Measurements from ENCODE around the gene HK3.

Gene HK3, protein sequence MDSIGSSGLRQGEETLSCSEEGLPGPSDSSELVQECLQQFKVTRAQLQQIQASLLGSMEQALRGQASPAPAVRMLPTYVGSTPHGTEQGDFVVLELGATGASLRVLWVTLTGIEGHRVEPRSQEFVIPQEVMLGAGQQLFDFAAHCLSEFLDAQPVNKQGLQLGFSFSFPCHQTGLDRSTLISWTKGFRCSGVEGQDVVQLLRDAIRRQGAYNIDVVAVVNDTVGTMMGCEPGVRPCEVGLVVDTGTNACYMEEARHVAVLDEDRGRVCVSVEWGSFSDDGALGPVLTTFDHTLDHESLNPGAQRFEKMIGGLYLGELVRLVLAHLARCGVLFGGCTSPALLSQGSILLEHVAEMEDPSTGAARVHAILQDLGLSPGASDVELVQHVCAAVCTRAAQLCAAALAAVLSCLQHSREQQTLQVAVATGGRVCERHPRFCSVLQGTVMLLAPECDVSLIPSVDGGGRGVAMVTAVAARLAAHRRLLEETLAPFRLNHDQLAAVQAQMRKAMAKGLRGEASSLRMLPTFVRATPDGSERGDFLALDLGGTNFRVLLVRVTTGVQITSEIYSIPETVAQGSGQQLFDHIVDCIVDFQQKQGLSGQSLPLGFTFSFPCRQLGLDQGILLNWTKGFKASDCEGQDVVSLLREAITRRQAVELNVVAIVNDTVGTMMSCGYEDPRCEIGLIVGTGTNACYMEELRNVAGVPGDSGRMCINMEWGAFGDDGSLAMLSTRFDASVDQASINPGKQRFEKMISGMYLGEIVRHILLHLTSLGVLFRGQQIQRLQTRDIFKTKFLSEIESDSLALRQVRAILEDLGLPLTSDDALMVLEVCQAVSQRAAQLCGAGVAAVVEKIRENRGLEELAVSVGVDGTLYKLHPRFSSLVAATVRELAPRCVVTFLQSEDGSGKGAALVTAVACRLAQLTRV

GRCh38 chr5:176899296-176899891 lies at the start of gene HK3:
Gene HK3, minus strand, starts transcription at chr5:176899346. Its CDS starts 3,187 bp downstream, at chr5:176896159.
- DNase-seq = no peak

- DNase-seq = no peak
Observed at GRCh38 chr5:176948458-176948857, 49.3 kb upstream of the HK3 start.

DNA sequence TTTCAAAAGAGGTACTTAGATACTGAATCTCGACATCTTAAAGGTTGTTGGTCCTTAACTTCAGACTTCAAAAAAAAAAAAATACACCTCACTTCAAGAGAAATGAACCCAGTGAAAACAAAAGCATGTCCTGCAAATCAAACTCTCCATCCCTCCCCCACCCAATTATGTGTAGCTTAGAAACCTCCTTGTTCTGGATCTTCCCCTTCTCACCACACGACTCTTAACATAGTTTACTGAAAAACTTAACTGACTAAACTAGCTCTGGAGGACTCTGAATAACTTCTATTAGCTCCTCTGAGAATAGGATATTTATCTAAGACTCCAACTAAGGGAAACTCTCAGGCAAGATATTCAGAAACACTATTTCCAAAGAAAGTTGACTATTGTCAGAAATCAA lies 48.7 kb upstream of the HK3 start:
- DNase-seq = no peak

DNA sequence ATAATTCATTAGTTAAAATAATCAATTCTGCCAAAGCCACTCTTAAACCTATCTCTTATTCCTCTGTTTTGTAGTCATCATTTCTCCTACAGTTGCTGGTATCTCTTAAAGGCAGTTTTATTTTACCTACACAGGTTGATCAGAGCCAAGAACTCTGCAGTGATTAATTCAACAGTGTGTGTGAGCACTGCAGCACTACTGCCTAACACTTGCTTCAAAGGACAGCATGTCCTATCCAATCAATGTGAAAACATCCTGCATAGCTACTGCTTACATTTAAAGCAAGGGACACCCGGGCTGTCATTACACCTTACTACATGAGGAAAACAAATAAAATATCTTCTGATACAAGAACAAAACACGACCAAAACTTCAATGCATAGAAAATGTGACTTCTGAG lies 45.1 kb upstream of the HK3 start:
- DNase-seq = no peak

DNA sequence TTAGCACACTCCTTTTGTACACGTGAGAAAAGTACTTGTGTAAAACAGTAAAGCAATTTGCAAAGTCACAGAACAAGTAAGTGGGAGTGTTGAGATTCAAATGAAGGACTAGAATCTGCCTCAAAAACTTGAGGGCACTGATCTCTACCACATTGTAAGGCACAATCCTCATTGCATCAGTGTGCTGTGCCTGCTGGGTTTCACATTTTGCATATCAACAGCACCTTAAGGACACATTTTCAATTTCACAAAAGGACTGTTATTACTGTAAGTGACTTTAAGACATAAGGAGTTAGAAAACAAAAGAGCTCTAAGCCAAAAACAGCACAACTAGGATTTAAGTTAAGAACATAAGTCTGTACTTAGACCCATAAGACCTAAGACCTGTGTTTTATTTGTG lies 44.7 kb upstream of the HK3 start:
- no peak for DNase-seq

- no peak for DNase-seq
Observed at GRCh38 chr5:176941951-176942350, 42.8 kb upstream of the HK3 start.

GRCh38 chr5:176938472-176938871 lies 39.3 kb upstream of the HK3 start:
- no peak for DNase-seq

- no peak for DNase-seq
Observed at GRCh38 chr5:176935017-176935416, 35.9 kb upstream of the HK3 start.

DNA sequence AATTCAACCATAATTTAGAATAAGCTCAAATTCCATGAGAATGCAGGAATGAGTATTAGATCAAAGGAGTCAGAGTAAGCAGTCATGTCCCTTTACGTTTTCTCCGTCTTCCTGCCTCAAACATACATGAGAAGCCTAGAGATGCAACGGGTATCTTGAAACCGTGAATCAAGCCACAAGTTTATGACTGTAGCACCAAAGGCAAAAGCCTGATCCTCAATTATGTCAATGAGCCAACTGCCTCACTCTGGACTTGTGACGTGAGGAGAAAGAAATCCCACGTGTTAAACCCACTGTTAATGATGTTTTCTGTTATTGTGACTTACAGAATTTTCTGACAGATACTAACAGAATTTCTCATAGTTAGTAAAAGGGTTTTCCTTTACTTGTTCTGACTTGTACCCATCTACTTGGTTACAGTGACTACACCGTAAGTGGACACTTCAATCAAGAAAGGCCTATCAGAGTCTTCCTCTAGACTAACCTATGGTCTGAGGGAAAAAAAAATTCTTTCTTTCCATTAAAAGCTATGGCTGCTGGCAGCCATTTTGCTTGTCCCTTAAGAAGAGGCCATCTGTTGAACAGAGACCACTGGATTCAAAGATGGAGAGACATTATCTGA lies 35.3 kb upstream of the HK3 start:
- DNase-seq = no peak

DNA sequence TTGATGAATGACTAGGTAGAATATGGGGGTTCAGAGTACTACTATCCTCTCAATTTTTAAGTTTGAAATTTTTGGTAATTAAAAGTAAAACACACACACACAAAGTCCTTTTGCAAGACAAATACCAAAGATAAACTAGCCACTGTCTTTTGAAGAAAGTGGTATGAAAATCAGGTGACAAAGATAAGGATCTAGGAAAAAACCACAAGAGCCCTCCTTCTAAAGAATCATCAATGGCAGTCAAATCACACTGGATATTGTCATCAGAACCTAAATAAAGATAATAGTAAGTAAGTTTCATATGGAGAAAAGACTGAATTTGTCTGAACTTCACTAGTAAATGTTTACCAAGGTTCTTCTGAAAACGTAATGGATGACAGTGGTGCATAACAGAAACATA lies 30.5 kb upstream of the HK3 start:
- DNase-seq = no peak

- DNase-seq = no peak
Observed at GRCh38 chr5:176927562-176927961, 28.4 kb upstream of the HK3 start.

- DNase-seq = no peak
Observed at GRCh38 chr5:176922817-176923216, 23.7 kb upstream of the HK3 start.

DNA sequence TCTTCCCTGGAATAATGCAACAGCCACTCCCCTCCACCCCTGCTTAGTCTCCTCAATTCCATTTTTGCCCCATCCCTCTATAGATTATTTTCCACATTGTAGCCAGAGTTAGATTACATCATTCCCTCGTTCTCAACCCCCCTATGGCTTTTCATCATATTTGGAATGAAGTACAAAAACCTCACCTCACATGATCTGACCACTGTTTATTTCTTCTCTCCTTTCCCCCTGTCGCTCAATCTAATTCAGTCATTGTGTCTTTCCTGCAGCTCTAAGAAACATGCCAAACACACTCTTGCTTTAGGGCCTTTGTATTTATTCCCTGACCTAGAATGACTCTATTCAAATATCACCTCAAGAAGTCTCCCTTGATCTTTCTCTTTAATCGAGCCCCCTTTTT lies 22.6 kb upstream of the HK3 start:
- DNase-seq = no peak

DNA sequence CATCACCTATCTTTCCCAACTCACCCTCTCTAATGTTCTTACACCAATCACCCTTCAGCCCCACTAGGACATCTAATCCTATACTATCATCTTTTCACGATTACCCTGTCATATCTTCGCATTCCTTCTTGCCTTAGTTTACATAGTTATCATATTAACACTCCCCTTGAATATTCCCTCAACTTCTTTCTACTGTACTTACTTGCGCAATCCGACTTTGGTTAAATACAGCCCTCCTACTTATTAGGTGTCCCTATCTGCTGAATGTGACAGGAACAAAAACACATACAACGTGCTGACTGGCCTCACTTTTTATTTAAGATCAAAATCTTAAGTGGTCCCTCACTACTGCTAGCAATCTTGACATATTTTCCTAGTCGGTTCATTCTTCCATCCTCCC lies 19.5 kb upstream of the HK3 start:
- no peak for DNase-seq

DNA sequence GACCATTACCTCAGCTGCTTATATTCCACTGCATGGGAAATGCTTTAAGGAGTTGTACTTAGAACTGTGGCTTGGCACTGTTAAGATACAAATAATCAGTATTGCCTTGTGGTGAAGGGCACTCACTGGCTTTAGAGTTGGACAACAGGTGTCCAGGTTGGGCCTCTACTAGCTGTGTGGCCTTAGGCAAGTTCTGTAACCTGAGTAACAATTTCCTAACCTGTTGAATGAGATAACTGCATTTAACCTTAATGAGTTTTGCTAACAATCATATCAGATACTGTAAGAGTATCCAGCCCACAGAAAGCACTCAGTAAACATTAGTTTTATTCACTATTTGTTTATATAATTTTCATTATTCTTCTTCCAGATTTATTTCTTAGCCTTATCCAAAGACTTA lies 17.2 kb upstream of the HK3 start:
- no peak for DNase-seq

DNA sequence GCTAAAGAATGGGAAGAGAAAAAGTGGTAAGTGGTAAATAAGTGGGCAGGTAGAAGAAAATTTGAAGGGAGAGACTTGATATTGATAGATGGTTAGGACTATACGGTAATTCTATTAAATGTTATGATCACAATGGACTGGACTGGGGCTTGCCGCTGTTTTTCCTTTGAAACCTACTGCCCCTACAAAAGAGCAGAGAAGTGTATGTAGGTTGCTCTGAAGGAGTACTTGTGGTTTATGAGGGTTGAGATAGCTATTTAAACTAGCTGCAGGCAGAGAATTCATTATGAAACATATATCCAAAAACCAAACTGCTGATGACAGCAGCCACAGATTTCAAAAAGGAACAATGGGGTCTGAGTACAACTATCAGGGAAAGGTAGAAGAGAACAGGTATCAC lies 16.8 kb upstream of the HK3 start:
- no peak for DNase-seq

DNA sequence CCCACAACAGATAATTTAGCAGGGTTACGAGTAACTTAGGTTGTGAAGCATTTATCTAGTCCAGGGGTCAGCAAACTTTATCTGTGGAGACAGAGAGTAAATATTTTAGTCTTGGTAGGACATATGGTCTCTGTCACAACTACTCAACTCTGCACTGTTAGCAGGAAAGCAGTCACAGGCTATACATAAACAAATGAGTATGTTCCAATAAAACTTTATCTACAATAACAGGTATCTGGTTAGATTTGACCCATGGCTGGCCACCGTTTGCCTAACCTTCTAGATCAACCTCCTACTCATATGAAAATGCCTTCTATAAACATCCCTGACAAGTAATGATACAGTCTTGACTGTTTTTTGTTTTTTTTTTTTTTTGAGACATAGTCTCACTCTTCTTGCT lies 13.0 kb upstream of the HK3 start:
- no peak for DNase-seq

GRCh38 chr5:176908675-176909368 lies 9.7 kb upstream of the HK3 start:
- no peak for DNase-seq

GRCh38 chr5:176906796-176907195 lies 7.7 kb upstream of the HK3 start:
- no peak for DNase-seq

DNA sequence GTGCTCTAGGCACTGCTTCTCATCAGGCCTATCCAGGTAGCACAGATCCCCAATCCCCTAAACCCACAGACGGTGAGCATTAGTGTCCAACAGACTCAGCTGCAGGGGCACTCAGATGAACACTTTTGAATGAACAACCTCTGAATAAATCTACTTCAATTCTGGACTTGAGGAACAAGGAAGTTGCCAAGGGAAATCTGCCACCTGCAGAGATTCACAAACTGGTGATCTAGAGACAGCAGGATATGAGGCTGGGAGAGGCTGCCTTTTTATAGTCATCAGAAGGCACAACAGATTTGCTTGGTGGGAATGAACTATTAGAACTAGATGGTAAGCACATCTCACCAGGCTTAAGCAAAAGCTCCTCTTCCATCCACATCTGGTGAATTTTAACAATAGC lies 7.0 kb upstream of the HK3 start:
- no peak for DNase-seq

- no peak for DNase-seq
Observed at GRCh38 chr5:176904276-176904675, 5.1 kb upstream of the HK3 start.

DNA sequence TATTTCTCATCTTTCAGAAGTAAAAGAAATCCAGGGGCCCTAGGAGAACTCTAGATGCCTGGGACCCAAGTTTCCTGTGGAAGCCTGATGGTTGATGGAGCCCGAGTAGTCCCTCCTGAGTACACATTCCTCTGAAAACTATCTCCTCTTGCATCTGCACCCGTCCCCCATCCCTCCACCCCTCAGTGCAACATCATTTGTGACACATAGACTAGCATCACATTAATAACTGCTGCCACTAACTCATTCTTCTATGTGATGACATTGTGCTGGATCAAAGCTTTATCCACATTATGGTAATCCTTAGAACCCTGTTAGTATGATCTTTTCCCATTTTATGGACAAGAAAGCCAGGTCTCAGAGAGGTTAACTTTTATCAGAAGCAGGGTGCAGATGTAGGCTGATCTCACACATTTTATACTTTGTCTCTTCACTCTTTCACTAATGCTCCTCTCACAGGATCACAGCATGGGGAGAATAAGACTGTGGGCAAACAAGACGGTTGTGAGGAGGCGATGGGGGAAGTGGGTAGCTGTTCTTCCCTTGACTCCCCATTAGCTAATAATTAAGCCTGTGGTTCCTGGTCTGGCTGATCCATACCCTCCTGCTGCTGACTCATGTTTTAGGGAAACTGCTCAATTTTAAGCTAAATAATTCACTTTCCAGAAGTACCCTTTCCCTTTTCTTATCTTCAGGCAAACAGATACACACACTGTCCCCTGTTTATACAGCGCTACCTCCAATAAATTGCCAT lies 3.9 kb upstream of the HK3 start:
- no peak for DNase-seq

Data from NCI-H526 treated with DMSO at 0.1 percent for 48 hours (cell line).